Measurements from ENCODE around the gene ROBO1. TPM values are rescaled to one million over a fixed set of nuclear protein-coding genes. Genes with fewer than 3 reads are reported as not detected.

The ROBO1 gene
- total and polyA plus RNA-seq, 2 of the 8 experiments (the other 6 are each of a cell fraction or from before 2014, with no cell fraction given): 51.4 to 91.0 TPM

DNA sequence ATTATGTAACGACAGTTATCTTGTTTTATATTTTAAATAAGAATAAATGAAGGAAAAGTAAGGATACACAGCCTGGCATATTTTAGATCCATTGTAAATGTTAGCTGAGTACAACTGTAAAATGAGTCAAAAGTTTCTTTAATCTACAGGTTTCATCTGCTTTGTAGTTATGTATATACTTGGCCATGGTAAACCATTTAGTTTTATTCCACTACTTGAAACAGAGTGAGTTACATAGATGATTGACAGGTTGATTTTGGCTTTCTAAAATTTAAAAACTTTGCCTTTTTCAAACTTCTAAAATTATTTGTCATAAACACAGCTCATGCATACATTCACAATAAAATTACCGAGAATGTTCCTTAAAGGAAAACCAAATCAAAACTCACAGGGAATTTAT, 371.2 kb downstream of the ROBO1 start (continued):
- TF ChIP-seq, protein P1, sequence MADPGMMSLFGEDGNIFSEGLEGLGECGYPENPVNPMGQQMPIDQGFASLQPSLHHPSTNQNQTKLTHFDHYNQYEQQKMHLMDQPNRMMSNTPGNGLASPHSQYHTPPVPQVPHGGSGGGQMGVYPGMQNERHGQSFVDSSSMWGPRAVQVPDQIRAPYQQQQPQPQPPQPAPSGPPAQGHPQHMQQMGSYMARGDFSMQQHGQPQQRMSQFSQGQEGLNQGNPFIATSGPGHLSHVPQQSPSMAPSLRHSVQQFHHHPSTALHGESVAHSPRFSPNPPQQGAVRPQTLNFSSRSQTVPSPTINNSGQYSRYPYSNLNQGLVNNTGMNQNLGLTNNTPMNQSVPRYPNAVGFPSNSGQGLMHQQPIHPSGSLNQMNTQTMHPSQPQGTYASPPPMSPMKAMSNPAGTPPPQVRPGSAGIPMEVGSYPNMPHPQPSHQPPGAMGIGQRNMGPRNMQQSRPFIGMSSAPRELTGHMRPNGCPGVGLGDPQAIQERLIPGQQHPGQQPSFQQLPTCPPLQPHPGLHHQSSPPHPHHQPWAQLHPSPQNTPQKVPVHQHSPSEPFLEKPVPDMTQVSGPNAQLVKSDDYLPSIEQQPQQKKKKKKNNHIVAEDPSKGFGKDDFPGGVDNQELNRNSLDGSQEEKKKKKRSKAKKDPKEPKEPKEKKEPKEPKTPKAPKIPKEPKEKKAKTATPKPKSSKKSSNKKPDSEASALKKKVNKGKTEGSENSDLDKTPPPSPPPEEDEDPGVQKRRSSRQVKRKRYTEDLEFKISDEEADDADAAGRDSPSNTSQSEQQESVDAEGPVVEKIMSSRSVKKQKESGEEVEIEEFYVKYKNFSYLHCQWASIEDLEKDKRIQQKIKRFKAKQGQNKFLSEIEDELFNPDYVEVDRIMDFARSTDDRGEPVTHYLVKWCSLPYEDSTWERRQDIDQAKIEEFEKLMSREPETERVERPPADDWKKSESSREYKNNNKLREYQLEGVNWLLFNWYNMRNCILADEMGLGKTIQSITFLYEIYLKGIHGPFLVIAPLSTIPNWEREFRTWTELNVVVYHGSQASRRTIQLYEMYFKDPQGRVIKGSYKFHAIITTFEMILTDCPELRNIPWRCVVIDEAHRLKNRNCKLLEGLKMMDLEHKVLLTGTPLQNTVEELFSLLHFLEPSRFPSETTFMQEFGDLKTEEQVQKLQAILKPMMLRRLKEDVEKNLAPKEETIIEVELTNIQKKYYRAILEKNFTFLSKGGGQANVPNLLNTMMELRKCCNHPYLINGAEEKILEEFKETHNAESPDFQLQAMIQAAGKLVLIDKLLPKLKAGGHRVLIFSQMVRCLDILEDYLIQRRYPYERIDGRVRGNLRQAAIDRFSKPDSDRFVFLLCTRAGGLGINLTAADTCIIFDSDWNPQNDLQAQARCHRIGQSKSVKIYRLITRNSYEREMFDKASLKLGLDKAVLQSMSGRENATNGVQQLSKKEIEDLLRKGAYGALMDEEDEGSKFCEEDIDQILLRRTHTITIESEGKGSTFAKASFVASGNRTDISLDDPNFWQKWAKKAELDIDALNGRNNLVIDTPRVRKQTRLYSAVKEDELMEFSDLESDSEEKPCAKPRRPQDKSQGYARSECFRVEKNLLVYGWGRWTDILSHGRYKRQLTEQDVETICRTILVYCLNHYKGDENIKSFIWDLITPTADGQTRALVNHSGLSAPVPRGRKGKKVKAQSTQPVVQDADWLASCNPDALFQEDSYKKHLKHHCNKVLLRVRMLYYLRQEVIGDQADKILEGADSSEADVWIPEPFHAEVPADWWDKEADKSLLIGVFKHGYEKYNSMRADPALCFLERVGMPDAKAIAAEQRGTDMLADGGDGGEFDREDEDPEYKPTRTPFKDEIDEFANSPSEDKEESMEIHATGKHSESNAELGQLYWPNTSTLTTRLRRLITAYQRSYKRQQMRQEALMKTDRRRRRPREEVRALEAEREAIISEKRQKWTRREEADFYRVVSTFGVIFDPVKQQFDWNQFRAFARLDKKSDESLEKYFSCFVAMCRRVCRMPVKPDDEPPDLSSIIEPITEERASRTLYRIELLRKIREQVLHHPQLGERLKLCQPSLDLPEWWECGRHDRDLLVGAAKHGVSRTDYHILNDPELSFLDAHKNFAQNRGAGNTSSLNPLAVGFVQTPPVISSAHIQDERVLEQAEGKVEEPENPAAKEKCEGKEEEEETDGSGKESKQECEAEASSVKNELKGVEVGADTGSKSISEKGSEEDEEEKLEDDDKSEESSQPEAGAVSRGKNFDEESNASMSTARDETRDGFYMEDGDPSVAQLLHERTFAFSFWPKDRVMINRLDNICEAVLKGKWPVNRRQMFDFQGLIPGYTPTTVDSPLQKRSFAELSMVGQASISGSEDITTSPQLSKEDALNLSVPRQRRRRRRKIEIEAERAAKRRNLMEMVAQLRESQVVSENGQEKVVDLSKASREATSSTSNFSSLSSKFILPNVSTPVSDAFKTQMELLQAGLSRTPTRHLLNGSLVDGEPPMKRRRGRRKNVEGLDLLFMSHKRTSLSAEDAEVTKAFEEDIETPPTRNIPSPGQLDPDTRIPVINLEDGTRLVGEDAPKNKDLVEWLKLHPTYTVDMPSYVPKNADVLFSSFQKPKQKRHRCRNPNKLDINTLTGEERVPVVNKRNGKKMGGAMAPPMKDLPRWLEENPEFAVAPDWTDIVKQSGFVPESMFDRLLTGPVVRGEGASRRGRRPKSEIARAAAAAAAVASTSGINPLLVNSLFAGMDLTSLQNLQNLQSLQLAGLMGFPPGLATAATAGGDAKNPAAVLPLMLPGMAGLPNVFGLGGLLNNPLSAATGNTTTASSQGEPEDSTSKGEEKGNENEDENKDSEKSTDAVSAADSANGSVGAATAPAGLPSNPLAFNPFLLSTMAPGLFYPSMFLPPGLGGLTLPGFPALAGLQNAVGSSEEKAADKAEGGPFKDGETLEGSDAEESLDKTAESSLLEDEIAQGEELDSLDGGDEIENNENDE (IDR thresholded peaks at IDR 0.05; ENCODE audit: insufficient replicate concordance, low read length): no peak
- TF ChIP-seq RBBP5 (IDR thresholded peaks at IDR 0.05; ENCODE audit: borderline replicate concordance, low read depth, low read length) (no peak), SIRT6 (IDR thresholded peaks at IDR 0.05; ENCODE audit: low read length) (no peak), ZNF274 (IDR thresholded peaks at IDR 0.05; ENCODE audit: borderline replicate concordance, extremely low read depth, low read length) (no peak), KDM5A (IDR thresholded peaks at IDR 0.05; ENCODE audit: low read length) (no peak)
